ENCODE data around the gene FHIP1A.
A peak's percentile ranks its signal among the peaks of the same experiment; 100 is the strongest.

Gene FHIP1A

GRCh38 chr4:151417766-151418376, 8.9 kb downstream of the FHIP1A start:
- no peak for DNase-seq (ENCODE audit: low read depth)

GRCh38 chr4:151418385-151418784, 9.4 kb downstream of the FHIP1A start:
- peak; percentile 66 for DNase-seq (ENCODE audit: low read depth)

GRCh38 chr4:151418856-151419255, 9.9 kb downstream of the FHIP1A start:
- no peak for DNase-seq (ENCODE audit: low read depth)

GRCh38 chr4:151420250-151420807, 11.4 kb downstream of the FHIP1A start:
- peak; percentile 21 for DNase-seq (ENCODE audit: low read depth)

- no peak for DNase-seq (ENCODE audit: low read depth)
Observed at GRCh38 chr4:151422854-151423253, 13.9 kb downstream of the FHIP1A start.

GRCh38 chr4:151426513-151426912, 17.5 kb downstream of the FHIP1A start:
- no peak for DNase-seq (ENCODE audit: low read depth)

- no peak for DNase-seq (ENCODE audit: low read depth)
Observed at GRCh38 chr4:151427266-151427665, 18.3 kb downstream of the FHIP1A start.

- no peak for DNase-seq (ENCODE audit: low read depth)
Observed at GRCh38 chr4:151428346-151428745, 19.4 kb downstream of the FHIP1A start.

- DNase-seq (ENCODE audit: low read depth): no peak
Observed at GRCh38 chr4:151429957-151430570, 21.1 kb downstream of the FHIP1A start.

GRCh38 chr4:151430740-151431457, 21.9 kb downstream of the FHIP1A start:
- no peak for DNase-seq (ENCODE audit: low read depth)

GRCh38 chr4:151431728-151432127, 22.8 kb downstream of the FHIP1A start:
- no peak for DNase-seq (ENCODE audit: low read depth)

GRCh38 chr4:151432654-151433053, 23.7 kb downstream of the FHIP1A start:
- DNase-seq (ENCODE audit: low read depth): no peak

- peak; percentile 53 for DNase-seq (ENCODE audit: low read depth)
Observed at GRCh38 chr4:151434183-151434860, 25.3 kb downstream of the FHIP1A start.

- DNase-seq (ENCODE audit: low read depth): no peak
Observed at GRCh38 chr4:151436093-151436518, 27.1 kb downstream of the FHIP1A start.

GRCh38 chr4:151437505-151437904, 28.5 kb downstream of the FHIP1A start:
- no peak for DNase-seq (ENCODE audit: low read depth)

GRCh38 chr4:151438154-151438553, 29.2 kb downstream of the FHIP1A start:
- DNase-seq (ENCODE audit: low read depth): no peak

- DNase-seq (ENCODE audit: low read depth): no peak
Observed at GRCh38 chr4:151439320-151439719, 30.3 kb downstream of the FHIP1A start.

- no peak for DNase-seq (ENCODE audit: low read depth)
Observed at GRCh38 chr4:151442002-151442401, 33.0 kb downstream of the FHIP1A start.

- DNase-seq (ENCODE audit: low read depth): no peak
Observed at GRCh38 chr4:151443247-151443646, 34.3 kb downstream of the FHIP1A start.

GRCh38 chr4:151443752-151444151, 34.8 kb downstream of the FHIP1A start:
- no peak for DNase-seq (ENCODE audit: low read depth)

GRCh38 chr4:151446208-151446607, 37.2 kb downstream of the FHIP1A start:
- DNase-seq (ENCODE audit: low read depth): no peak

GRCh38 chr4:151454513-151454912, 45.5 kb downstream of the FHIP1A start:
- DNase-seq (ENCODE audit: low read depth): no peak
